Measurements from ENCODE around the gene TLR3.
"Not testable (repeated sequence)": the region's sequence is repeated elsewhere in the genome, so short reads cannot be mapped to it uniquely, and the experiment has no call there.

Gene TLR3

DNA sequence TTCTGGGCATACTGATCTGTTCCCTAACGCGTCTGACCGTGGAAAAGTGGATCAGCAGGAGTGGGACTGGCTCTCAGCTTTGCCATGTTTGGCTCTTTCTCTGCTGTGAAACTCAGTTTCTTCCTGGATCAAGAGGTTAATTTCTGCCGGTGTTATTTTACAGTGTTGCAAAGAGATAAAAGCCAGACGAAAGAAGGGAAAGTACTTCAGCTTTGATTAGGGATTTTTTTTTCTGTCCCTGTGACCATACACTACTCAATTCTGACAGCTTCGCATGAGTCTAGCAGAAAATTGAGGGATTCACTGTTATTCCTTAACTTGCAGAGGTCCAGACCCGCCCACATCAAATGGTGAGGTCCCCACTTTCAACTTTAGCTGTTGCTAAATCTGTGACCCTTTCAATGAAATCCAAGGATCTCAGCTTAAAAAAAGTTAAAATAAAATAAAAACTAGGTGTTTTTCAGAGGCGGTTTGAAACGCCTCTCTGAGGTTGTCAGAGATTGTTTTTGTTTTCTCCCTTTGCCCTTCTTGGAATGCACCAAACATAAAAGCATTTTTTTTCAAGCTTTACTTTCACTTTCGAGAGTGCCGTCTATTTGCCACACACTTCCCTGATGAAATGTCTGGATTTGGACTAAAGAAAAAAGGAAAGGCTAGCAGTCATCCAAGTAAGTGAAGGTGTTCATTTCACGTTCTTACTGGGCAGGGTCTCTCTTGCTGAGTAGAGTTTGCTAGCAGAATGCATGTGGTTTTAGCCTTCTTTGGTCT, at the start of gene TLR3:
TLR3 (plus strand) TSS at position 576 of the 768 bp plus-strand sequence. CDS start 7,464 bp downstream, outside the sequence.
- DNase-seq (ENCODE audit: low read depth), result no peak

GRCh38 chr4:186019269-186019668, 49.7 kb upstream of the TLR3 start:
- DNase-seq (ENCODE audit: low read depth), result no peak

DNA sequence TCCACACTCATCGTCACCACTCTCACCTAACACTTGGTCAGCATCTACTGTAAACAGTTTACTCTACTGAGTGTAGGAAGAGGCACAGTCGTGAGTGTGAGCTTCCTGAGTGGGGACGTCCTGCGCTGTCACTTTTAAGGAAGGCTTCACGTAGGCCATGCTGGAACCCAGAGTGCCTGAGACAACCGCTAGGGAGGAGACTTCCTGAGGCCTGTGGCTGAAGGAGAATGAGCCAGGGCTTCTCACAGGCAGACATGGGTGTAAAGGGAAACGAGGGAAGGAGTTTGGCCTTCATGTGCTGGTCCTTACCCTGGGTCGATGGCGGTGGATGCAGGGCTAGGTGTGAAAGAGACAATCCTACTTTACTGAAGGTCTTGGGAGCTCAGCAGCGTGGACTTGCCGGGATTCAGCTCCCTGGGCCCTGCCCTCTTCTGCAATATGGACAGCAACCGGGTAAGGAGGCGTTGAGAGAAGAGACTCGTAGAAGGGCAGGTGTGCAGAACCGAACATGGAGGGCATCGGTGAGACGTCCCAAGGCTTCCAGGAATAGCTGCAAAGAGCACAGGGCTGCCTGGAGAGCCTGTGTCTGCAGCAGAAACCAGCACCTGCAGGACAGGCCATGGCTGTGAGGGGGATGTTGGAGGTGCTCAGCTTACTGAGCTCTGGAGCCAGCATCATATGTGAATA, 48.7 kb upstream of the TLR3 start:
- DNase-seq (ENCODE audit: low read depth), result no peak

DNA sequence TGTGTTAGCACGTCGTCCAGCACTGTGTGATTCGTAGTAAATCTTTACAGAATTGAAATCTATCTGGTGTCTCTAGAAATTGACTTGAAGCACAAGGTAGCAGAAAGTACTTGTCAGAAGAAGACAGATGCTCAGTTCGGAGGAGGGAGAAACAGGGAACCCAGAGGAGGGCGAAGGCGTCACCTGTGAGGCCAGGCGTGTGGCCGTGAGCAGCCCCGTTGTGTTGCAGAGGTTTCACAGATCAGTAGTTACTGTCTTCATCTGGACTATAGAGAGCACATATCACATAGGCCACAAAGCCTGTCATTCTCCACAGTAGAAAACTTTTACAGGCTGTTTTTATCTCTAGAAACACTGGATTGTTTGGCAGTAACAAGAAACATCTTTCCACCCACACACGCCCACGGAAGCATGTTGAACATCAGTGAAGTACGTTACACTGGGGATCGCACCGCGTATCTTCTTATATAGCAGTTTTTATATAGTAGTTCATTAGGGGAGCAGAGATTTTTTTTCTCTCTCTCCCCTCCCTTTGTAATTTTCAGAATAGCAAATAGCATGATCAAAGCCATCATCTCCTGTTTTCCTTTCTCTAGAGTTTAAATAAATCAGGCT, 48.1 kb upstream of the TLR3 start:
- DNase-seq (ENCODE audit: low read depth), result no peak

- DNase-seq (ENCODE audit: low read depth), result no peak
Measured at GRCh38 chr4:186021461-186022167, 47.3 kb upstream of the TLR3 start.

DNA sequence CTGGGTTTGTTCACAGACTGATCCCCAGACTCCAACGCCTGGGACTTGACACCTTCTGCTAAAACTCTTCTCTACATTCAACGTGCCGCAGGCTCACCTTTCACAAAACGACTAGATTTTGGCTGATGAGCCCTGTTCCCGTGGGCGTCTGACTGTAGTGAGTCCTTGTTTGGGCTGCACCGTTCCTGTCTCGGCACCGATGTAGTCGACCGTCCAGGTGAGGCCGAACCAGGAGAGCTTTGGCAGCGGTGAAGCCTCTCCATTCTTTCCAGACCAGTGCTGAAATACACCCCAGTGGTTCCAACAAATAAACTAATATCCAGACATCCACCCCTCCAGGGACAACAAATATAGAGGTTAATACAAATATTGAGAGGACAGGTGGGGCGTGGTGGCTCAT, 45.0 kb upstream of the TLR3 start:
- DNase-seq (ENCODE audit: low read depth), result no peak

DNA sequence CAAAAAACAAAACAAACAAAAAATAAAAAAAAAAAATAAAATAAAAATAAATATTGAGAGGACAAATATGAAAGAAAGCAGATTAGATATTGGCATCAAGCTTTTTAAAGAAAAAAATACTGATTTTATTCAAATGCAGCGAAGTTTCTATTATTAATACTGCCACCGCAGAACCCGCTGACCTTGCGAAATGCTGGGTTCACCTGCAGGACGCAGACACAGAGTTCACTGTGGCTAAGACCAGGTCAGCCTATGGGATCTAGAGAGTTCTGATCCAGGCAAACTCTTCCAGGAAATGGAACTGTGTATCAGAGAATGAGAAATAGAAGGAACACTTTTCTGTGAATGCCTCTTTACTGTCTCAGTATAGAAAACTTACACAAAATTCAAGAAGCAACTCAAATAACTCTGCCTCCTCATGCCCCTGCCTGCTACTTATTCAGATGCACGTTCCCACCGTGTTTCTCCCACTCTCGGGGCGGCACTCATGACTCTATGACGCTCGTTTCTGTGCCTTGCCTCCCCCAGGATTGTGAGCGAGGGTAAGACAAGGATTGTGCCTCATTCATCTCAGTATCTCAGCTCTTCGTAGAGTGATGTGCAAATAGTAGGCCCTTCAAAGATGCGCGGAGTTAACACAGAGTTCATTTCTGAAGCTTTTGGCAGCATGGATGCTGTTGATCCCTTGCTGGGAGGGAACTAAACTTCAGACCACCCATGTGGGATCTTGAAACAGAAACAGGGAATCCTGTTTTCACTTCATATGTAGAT, 44.1 kb upstream of the TLR3 start:
- no peak for DNase-seq (ENCODE audit: low read depth)

- DNase-seq (ENCODE audit: low read depth), result no peak
Measured at GRCh38 chr4:186025408-186025690, 43.6 kb upstream of the TLR3 start.

GRCh38 chr4:186027405-186027804, 41.6 kb upstream of the TLR3 start:
- no peak for DNase-seq (ENCODE audit: low read depth)

DNA sequence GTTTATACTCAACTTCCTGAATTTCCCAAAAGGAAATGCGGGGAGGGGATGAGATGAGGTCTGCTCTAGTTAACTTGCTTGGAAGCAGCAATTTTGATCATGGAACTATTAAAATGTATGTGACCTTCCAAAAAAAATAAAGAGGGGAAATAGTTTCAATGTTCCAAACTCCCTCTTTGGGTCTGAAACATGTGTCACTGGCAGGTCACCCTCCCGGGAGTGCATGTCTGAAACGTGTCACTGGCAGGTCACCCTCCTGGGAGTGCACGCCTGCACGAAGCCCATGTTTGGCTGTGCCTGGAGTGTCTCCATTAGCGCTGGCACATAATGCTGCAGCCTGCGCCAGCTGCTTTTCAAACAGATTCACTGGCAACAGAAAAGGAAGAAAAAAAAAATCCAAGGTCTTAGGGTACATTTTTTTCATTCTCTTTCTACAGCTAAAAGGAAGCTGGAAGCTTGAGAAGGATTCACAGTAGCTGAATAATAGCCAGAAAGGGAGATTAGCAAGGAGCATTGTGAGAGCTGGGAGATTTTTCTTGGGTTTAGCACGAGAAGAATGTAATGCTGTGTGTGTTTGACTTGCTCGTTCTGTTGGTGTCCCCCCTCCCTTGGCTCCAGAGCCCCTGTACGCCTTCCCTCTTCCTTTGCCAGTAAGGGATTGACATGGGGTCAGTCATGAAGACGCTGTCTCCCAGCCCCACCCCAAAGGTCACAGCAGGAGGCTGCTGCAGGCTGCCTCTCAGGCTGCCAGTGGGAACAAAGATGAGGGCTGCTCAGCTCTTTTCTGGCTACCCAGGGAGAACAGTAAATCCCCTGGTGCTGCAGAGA, 39.2 kb upstream of the TLR3 start:
- DNase-seq (ENCODE audit: low read depth), result no peak

- no peak for DNase-seq (ENCODE audit: low read depth)
Measured at GRCh38 chr4:186030399-186030775, 38.6 kb upstream of the TLR3 start.

DNA sequence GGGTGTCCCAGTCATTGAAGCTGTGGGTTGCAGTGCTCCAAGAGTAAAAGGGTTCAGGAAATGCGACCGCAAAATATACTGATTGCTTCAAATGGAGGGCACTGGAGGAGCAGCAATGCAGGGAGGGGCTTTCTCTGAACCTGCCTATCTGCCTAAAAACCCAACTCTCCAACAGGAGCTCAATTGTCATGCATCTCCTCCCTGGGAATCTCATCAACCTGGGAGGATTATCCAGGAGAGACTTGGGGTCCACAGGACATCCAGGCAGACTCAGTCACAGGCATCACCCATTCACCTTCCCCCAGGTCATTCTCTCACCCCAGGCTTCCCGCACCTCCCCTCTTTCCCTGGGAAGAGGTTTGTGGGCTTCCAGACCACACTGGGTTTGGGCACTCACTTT, 38.2 kb upstream of the TLR3 start:
- DNase-seq (ENCODE audit: low read depth), result no peak

DNA sequence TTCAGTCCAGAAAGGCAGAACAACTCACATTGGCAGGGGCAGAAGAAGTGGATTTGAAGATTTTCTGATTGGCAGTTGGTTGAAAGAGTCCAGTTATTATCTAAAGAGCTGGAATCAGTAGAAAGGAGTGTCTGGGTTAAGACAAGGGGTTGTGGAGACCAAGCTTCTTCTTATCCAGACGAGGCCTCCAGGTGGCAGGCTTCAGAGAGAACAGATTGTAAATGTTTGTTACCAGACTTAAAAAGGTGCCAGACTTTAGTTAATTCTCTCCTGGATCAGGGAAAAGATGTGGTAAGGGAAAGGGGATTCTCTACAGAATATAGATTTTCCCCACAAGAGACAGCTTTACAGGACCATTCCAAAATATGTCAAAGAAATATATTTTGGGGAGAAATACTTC, 36.7 kb upstream of the TLR3 start:
- DNase-seq (ENCODE audit: low read depth), result no peak

GRCh38 chr4:186033027-186033426, 35.9 kb upstream of the TLR3 start:
- DNase-seq (ENCODE audit: low read depth), result no peak

- DNase-seq (ENCODE audit: low read depth), result not testable (repeated sequence)
Measured at GRCh38 chr4:186034613-186035012, 34.3 kb upstream of the TLR3 start.

DNA sequence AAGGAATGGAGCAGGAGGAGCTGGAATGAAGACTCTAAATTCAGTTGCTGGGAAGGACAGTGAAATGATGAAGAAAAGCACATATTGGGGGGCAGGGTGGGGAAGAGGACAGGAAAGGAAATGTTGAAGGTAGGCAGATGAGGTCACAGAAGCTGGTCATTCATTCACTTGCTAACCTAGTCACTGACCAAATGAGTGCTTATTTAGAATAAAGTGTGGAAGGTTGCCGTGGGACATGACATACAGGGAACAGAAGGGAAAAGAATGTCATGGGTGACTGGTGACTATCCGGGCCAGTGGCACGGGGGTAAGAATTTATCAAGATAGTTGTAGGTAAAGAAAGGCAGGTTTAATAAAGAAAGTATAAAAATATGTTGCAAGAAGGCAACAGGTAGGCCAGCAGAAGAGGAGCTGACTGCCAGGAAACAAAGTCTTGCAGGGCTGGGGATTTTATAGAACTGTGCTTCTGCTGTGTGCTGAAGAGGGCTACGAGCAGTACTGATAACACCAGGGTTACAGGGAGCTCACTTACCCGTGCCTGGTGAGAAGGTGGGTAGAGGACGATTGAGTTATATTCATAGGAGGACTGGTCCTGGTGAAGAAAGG, 31.9 kb upstream of the TLR3 start:
- DNase-seq (ENCODE audit: low read depth), result no peak

DNA sequence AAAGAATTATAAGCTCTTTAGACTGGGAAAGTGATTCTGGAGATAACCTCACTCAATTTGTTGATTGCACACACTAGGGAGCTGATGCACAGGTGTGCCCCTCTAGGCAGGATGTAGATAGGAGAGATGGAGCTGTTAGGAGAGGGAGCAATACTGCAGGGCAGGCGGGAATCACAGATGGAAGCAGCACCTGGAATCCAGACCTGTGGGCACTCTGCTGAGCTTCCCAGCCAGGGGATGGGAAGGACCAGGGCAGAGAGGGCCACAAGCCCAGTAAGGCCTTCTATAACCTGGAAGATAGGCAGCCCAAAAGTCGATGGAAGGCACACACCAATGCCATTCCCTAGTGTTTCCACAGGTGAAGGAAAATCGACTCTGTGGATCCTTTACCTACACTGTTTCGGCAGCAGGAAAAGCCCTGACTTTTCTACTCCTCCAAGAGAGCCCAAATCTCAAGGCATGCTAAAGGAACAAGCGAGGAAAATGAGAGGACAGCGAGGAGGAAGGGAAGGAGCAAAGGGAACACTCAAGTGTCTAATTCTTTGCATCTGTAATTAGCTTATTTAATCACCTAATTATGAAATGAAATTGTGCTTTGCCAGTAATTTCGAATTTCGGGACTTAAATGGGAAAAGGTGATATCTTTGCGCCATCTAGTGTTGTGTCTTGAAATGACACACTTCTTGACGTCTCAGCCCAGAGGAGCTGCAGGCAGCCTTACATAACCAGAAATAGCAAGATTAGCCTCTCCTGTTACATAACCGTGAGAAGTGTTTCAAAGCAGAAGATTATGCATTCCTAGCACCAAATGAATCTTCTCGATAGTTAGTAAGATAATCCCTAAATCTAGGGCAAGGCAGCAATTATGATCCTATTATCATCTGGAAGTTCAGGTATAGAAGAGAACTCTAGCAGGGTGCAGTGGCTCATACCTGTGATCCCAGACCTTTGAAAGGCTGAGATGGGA, 31.0 kb upstream of the TLR3 start:
- no peak for DNase-seq (ENCODE audit: low read depth)

DNA sequence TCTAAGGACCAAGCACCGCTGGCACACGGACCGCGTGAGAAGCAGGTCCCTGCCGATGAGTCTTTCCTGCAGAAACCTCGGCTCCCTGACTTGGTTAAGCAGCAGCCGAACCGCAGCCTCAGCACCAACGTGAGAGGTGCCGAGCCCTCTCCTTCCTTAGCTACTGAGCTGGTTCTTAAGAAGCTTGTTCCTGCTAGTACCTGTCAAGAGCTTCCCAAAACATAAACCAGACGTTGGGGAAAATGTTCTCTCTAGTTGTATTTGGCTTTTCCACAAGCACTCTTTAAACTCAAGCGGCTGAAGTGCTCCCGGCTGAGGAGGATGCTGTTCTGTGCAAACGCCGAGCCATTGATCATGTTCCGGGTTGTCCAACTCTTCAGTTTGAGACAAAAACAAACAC, 29.3 kb upstream of the TLR3 start:
- DNase-seq (ENCODE audit: low read depth), result no peak

- no peak for DNase-seq (ENCODE audit: low read depth)
Measured at GRCh38 chr4:186040316-186040715, 28.6 kb upstream of the TLR3 start.

DNA sequence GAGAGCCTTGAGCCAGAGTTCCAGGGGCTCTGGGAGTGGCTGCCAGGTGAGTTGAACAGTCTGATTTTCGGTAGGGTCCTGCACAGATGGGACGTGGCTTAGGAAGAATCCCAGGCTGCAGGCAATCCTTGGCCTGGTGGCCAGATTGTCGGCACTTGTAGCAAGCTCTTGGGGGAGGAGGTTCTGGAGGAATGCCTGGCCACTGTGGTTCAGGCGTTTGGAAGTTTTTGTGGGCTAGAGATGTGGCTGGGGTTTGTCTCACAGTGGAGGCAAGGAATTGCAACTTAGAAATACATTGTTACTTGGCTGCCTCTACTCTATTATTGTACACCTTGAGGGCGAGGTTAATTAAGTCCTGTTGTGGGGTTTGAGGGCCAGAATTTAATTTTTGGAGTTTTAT, 21.5 kb upstream of the TLR3 start:
- DNase-seq (ENCODE audit: low read depth), result not testable (repeated sequence)
